CD8-positive, alpha-beta memory T cell (primary cell): ENCODE data around the gene CDC42BPB. TPM values are rescaled to one million over a fixed set of nuclear protein-coding genes. Genes with fewer than 3 reads are reported as not detected.

ENCODE experiments used
- CTCF ChIA-PET: fragments of 350-600 bp; sonication (Branson Sonifier 250); formaldehyde crosslinking; loops from one replicate; lab custom pipeline; 2021; ENCODE audit warnings: antibody characterized with exemption; lab: Charles Lee
- POLR2A ChIA-PET: fragments of 350-600 bp; sonication (Branson Sonifier 250); formaldehyde crosslinking; loops from one replicate; lab custom pipeline; 2021; ENCODE audit warnings: antibody characterized with exemption; lab: Charles Lee
- DNase-seq, 5 donors: peaks; one replicate each; pipeline versions ENCODE4 v3.0.0 to v3.0.0-alpha.2; 2020 to 2022; ENCODE audit warnings: mixed read lengths in 1 of 5
- H3K27ac ChIP-seq: one replicate; pipeline ENCODE4 v1.7.0; 2013; ENCODE audit warnings: low read depth, mild to moderate bottlenecking, low read length, moderate library complexity
- H3K27me3 ChIP-seq: 2 replicates; pipeline ENCODE4 v1.7.0; 2013; ENCODE audit warnings: low read length, mild to moderate bottlenecking; ENCODE audit not compliant: insufficient read depth, poor library complexity, severe bottlenecking
- H3K36me3 ChIP-seq: 2 replicates; pipeline ENCODE4 v1.7.0; 2013; ENCODE audit warnings: mild to moderate bottlenecking, low read length, moderate library complexity; ENCODE audit not compliant: insufficient read depth
- H3K4me1 ChIP-seq: 2 replicates; pipeline ENCODE4 v1.7.0; 2013; ENCODE audit warnings: mild to moderate bottlenecking, low read length, moderate library complexity; ENCODE audit not compliant: insufficient read depth
- H3K4me3 ChIP-seq: 2 replicates; pipeline ENCODE4 v1.7.0; 2013; ENCODE audit warnings: mild to moderate bottlenecking, low read length
- H3K9me3 ChIP-seq: 2 replicates; pipeline ENCODE4 v1.7.0; 2013; ENCODE audit warnings: mild to moderate bottlenecking, low read length
- H3K27ac Mint-ChIP-seq, 8 donors: one replicate each; pipeline ENCODE4 v1.8.0; 2020 to 2021; ENCODE audit warnings: mixed read lengths in 8 of 8, mild to moderate bottlenecking in 6 of 8, inconsistent platforms in 3 of 8, moderate library complexity in 3 of 8
- H3K27me3 Mint-ChIP-seq, 2 donors: one replicate each; pipeline ENCODE4 v1.8.0; 2020 to 2021; ENCODE audit warnings: mixed read lengths in 2 of 2, mild to moderate bottlenecking in 1 of 2, moderate library complexity in 1 of 2
- H3K36me3 Mint-ChIP-seq, 3 donors: one replicate each; pipeline ENCODE4 v1.8.0; 2020 to 2021; ENCODE audit warnings: mixed read lengths in 3 of 3, inconsistent platforms in 1 of 3, mild to moderate bottlenecking in 1 of 3
- H3K4me1 Mint-ChIP-seq, 3 donors: one replicate each; pipeline ENCODE4 v1.8.0; 2020 to 2021; ENCODE audit warnings: mixed read lengths in 3 of 3, inconsistent platforms in 1 of 3, mild to moderate bottlenecking in 1 of 3
- H3K4me3 Mint-ChIP-seq, 7 donors: one replicate each; pipeline ENCODE4 v1.8.0; 2020 to 2021; ENCODE audit warnings: mixed read lengths in 7 of 7, mild to moderate bottlenecking in 6 of 7, moderate library complexity in 4 of 7, inconsistent platforms in 2 of 7
- H3K9me3 Mint-ChIP-seq, 5 donors: one replicate each; pipeline ENCODE4 v1.8.0; 2020 to 2022; ENCODE audit warnings: mixed read lengths in 5 of 5, mild to moderate bottlenecking in 3 of 5, moderate library complexity in 2 of 5, inconsistent platforms in 1 of 5
- polyA plus RNA-seq: library from polyadenylated mRNA; unstranded; fragments of 300-500 nt; fragmentation: Illumina TruSeq; gene quantifications from one replicate; pipeline ENCODE4 v1.2.3, GENCODE V29; 2021
- total RNA-seq, 2 experiments: library from RNA; stranded (reverse); gene quantifications; one replicate each; pipeline ENCODE4 v1.2.3, GENCODE V29; 2021

The CDC42BPB gene
- total and polyA plus RNA-seq, 3 experiments from 2014 or later: 0.32 to 2.9 (median 1.6) TPM

- Mint-ChIP-seq H3K36me3 (no peaks in the 10 kb centered on the region), H3K27me3 (no peaks in the 10 kb centered on the region), H3K4me3 (no peak overlapping the region), H3K4me1 (no peaks in the 10 kb centered on the region), H3K9me3 (no peaks in the 10 kb centered on the region), H3K27ac (no peak overlapping the region)
- ChIA-PET POLR2A (no interaction called here), CTCF (no interaction called here)
- Histone ChIP-seq H3K4me3 (no peak overlapping the region), H3K27me3 (no peaks in the 10 kb centered on the region), H3K36me3 (no peaks in the 10 kb centered on the region), H3K9me3 (no peaks in the 10 kb centered on the region), H3K4me1 (no peaks in the 10 kb centered on the region), H3K27ac (no peak overlapping the region)
- DNase-seq: no peak
Measured at GRCh38 chr14:102970496-102970895, 86.9 kb downstream of the CDC42BPB start.

DNA sequence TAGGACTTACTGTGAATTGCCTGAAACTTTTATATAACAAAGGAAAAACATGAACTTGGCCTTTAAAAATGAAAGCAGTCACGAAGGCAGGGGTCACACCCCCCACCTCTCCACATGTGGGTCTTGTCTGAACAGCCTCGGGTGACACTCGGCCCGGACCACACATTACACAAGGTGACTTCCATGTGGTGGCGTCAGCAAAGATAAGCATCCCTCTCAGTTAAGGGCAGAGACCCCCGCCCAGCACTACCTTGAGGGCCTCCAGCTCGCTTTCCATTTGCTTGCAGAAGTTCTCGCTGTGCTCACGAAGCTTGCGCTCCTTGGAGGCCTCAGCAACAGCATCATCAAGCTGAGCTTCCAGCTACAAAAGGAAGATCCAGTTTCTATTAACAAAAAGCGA lies 87.4 kb downstream of the CDC42BPB start:
- DNase-seq: no peak
- CTCF ChIA-PET: no interaction called here
- no peak overlapping the region for H3K27ac ChIP-seq

DNA sequence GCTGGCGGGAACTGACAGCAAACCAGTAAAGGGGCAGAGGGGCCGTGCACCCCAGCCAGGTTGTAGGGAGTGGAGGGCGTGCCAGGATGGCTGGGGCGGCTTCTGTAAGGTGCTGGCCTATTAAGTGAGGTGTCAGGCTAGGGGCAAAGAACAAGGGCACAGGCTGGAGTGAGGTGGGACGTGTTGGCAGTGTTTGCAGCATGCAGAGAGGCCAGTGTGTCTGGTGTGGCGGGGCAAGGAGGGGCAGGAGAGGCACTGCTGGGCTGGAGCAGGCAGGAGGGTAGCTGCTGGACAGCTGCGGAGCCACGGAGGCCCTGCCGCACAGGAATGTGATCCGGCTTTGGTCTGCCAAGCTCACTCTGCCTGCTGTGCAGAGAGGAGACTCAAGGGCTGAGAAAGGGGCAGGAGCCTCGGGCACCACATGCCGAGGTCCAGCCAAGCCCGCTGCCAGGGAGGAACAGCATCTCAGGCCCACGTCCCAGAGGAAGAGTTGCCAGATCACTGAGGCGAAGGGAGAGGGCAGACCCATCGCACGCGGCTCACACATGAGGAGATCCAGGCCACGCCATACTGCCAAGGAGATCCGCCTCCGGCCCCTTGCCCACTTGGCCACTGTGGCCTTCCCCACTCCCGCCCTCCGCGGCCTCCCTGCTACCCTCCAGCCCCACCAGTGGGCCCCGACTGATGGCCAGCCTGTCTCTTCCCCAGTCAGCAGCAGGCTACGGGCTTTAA lies 88.1 kb downstream of the CDC42BPB start:
- Mint-ChIP-seq H3K4me3 (no peak overlapping the region), H3K4me1 (no peaks in the 10 kb centered on the region), H3K9me3 (no peaks in the 10 kb centered on the region), H3K27ac (no peak overlapping the region), H3K27me3 (no peaks in the 10 kb centered on the region), H3K36me3 (no peaks in the 10 kb centered on the region)
- no peak for DNase-seq
- Histone ChIP-seq H3K27ac (no peak overlapping the region), H3K4me1 (no peaks in the 10 kb centered on the region), H3K27me3 (no peaks in the 10 kb centered on the region), H3K4me3 (no peak overlapping the region), H3K9me3 (no peaks in the 10 kb centered on the region), H3K36me3 (no peaks in the 10 kb centered on the region)
- POLR2A ChIA-PET: no interaction called here
- CTCF ChIA-PET: no interaction called here

More for the DNA sequence above, 87.4 kb downstream of the CDC42BPB start:
- H3K9me3 ChIP-seq: no peaks in the 10 kb centered on the region
- Mint-ChIP-seq H3K27ac (no peak overlapping the region), H3K36me3 (no peaks in the 10 kb centered on the region), H3K4me1 (no peaks in the 10 kb centered on the region), H3K27me3 (no peaks in the 10 kb centered on the region), H3K4me3 (no peak overlapping the region), H3K9me3 (no peaks in the 10 kb centered on the region)
- H3K27me3 ChIP-seq: no peaks in the 10 kb centered on the region
- H3K36me3 ChIP-seq: no peaks in the 10 kb centered on the region
- POLR2A ChIA-PET: no interaction called here
- no peak overlapping the region for H3K4me3 ChIP-seq
- H3K4me1 ChIP-seq: no peaks in the 10 kb centered on the region

DNA sequence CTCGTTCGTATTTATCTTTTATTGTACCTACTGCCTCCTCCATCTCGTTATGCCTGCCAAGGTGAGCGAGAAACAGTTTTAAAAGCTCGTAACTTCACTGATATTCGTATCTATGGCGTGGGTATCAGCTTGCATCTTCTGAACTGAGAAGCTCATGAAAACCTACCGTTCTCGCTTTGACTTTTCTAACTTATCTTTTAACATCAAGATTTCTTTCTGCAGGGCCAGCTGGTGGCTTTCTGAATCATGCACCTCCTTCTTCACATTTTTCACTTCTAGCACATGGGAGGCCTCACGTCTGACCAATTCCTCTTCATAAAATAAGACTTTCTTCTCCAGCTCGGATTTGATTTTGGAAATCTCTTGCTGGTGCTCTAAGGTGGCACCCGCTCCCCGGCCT lies 89.0 kb downstream of the CDC42BPB start:
- Mint-ChIP-seq H3K36me3 (no peaks in the 10 kb centered on the region), H3K9me3 (no peaks in the 10 kb centered on the region), H3K27me3 (no peaks in the 10 kb centered on the region), H3K4me3 (peak overlapping the region in 1 of 7 donors; percentile 80), H3K27ac (no peak overlapping the region), H3K4me1 (no peaks in the 10 kb centered on the region)
- no peaks in the 10 kb centered on the region for H3K9me3 ChIP-seq
- no peak overlapping the region for H3K4me3 ChIP-seq
- POLR2A ChIA-PET: no interaction called here
- H3K4me1 ChIP-seq: no peaks in the 10 kb centered on the region
- CTCF ChIA-PET: no interaction called here
- no peak overlapping the region for H3K27ac ChIP-seq
- no peaks in the 10 kb centered on the region for H3K27me3 ChIP-seq
- no peak for DNase-seq
- H3K36me3 ChIP-seq: no peaks in the 10 kb centered on the region

- H3K9me3 Mint-ChIP-seq: no peaks in the 10 kb centered on the region
- no peak overlapping the region for H3K27ac Mint-ChIP-seq
- no peaks in the 10 kb centered on the region for H3K4me1 Mint-ChIP-seq
- Histone ChIP-seq H3K4me1 (no peaks in the 10 kb centered on the region), H3K4me3 (no peak overlapping the region), H3K27ac (no peak overlapping the region), H3K9me3 (no peaks in the 10 kb centered on the region), H3K36me3 (no peaks in the 10 kb centered on the region), H3K27me3 (no peaks in the 10 kb centered on the region)
- no peak overlapping the region for H3K4me3 Mint-ChIP-seq
- H3K36me3 Mint-ChIP-seq: no peaks in the 10 kb centered on the region
- H3K27me3 Mint-ChIP-seq: no peaks in the 10 kb centered on the region
- ChIA-PET CTCF (no interaction called here), POLR2A (no interaction called here)
- no peak for DNase-seq
Measured at GRCh38 chr14:102967506-102967795, 89.9 kb downstream of the CDC42BPB start.

- H3K9me3 Mint-ChIP-seq: no peaks in the 10 kb centered on the region
- Histone ChIP-seq H3K36me3 (no peaks in the 10 kb centered on the region), H3K4me3 (no peak overlapping the region), H3K9me3 (no peaks in the 10 kb centered on the region), H3K4me1 (no peaks in the 10 kb centered on the region), H3K27me3 (no peaks in the 10 kb centered on the region), H3K27ac (no peak overlapping the region)
- H3K27me3 Mint-ChIP-seq: no peaks in the 10 kb centered on the region
- no peaks in the 10 kb centered on the region for H3K36me3 Mint-ChIP-seq
- no peak overlapping the region for H3K27ac Mint-ChIP-seq
- CTCF ChIA-PET: no interaction called here
- no peaks in the 10 kb centered on the region for H3K4me1 Mint-ChIP-seq
- POLR2A ChIA-PET: no interaction called here
- no peak overlapping the region for H3K4me3 Mint-ChIP-seq
- no peak for DNase-seq
Measured at GRCh38 chr14:102966681-102967505, 90.5 kb downstream of the CDC42BPB start.

- Mint-ChIP-seq H3K27ac (peak overlapping the region in 1 of 8 donors; percentile 17), H3K4me3 (no peak overlapping the region), H3K27me3 (no peaks in the 10 kb centered on the region), H3K36me3 (no peaks in the 10 kb centered on the region), H3K9me3 (no peaks in the 10 kb centered on the region), H3K4me1 (no peaks in the 10 kb centered on the region)
- no peak overlapping the region for H3K27ac ChIP-seq
- H3K4me3 ChIP-seq: no peak overlapping the region
- no peak for DNase-seq
- no peaks in the 10 kb centered on the region for H3K4me1 ChIP-seq
- no peaks in the 10 kb centered on the region for H3K36me3 ChIP-seq
- no peaks in the 10 kb centered on the region for H3K9me3 ChIP-seq
- no peaks in the 10 kb centered on the region for H3K27me3 ChIP-seq
- ChIA-PET POLR2A (no interaction called here), CTCF (no interaction called here)
Measured at GRCh38 chr14:102965971-102966655, 91.2 kb downstream of the CDC42BPB start.

DNA sequence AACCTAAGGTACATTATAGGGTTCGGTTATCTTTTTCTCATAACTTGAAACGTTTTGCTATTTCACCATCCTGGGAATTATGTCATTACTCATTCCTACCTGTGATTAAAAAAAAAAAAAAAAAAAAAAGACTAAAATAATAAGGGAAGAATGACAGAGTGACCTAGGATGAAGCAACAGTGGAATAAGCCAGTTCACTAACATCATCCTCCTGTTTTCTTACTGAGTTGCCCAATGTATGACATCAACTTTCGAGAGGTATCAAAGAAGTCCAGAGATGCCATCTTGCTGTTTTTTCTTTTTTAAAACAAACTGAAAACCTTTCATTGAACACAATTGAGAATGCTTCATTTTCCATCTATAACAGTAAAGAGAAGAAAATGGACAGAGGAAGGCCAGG lies 92.1 kb downstream of the CDC42BPB start:
- POLR2A ChIA-PET: no interaction called here

More for the DNA sequence above, 92.1 kb downstream of the CDC42BPB start:
- H3K9me3 Mint-ChIP-seq: no peaks in the 10 kb centered on the region
- no peaks in the 10 kb centered on the region for H3K4me1 ChIP-seq
- no peaks in the 10 kb centered on the region for H3K4me1 Mint-ChIP-seq
- no peak overlapping the region for H3K4me3 Mint-ChIP-seq
- H3K4me3 ChIP-seq: no peak overlapping the region
- DNase-seq: no peak
- CTCF ChIA-PET: no interaction called here
- no peaks in the 10 kb centered on the region for H3K9me3 ChIP-seq
- H3K36me3 Mint-ChIP-seq: no peaks in the 10 kb centered on the region
- peaks cover 0 to 1% of the 10 kb centered on the region in 2 donors for H3K27me3 Mint-ChIP-seq
- H3K27me3 ChIP-seq: no peaks in the 10 kb centered on the region
- no peak overlapping the region for H3K27ac ChIP-seq
- H3K27ac Mint-ChIP-seq: no peak overlapping the region
- H3K36me3 ChIP-seq: no peaks in the 10 kb centered on the region
